Measurements from ENCODE around the gene DNM3. TPM values are rescaled to one million over a fixed set of nuclear protein-coding genes. Genes with fewer than 3 reads are reported as not detected.

Gene DNM3
- total RNA-seq, 2 experiments from 2014 or later: 1.6 to 1.8 TPM

DNA sequence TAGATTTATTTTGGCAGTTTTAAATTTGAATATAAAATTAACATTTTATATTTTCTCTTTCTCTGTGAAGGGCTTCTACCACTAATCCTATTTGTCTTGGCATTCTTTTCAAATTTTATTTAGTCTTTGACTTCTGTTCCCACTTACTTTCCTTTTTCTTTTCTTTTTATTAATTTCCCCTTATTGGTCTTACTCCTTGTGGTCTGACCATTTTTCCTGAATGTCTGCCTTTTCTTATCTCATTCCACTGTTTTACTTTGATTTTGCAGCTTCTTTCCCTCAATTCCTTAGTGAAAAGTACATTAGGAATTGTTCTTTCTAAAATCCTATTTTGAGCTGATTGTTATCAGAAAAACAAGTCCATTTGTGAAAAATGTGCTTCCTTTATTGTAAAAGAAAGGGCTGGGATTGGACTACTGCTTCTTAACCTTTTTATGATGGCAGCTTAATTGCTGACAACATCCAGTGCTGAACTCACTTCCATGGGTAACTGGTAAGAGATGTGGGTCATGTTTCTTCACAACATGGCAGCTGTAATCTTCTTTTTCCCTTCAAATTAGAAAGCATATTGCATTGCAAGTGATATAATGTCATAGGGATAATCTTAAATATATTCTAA is 284.6 kb downstream of the DNM3 start:
- Mint-ChIP-seq H3K27ac (no peak overlapping the region), H3K27me3 (no peaks in the 10 kb centered on the region), H3K36me3 (ENCODE audit: low read depth) (no peaks in the 10 kb centered on the region), H3K9me3 (no peaks in the 10 kb centered on the region), H3K4me1 (ENCODE audit: low read depth) (no peaks in the 10 kb centered on the region), H3K4me3 (no peak overlapping the region)
- TF ChIP-seq, protein P1, sequence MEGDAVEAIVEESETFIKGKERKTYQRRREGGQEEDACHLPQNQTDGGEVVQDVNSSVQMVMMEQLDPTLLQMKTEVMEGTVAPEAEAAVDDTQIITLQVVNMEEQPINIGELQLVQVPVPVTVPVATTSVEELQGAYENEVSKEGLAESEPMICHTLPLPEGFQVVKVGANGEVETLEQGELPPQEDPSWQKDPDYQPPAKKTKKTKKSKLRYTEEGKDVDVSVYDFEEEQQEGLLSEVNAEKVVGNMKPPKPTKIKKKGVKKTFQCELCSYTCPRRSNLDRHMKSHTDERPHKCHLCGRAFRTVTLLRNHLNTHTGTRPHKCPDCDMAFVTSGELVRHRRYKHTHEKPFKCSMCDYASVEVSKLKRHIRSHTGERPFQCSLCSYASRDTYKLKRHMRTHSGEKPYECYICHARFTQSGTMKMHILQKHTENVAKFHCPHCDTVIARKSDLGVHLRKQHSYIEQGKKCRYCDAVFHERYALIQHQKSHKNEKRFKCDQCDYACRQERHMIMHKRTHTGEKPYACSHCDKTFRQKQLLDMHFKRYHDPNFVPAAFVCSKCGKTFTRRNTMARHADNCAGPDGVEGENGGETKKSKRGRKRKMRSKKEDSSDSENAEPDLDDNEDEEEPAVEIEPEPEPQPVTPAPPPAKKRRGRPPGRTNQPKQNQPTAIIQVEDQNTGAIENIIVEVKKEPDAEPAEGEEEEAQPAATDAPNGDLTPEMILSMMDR (IDR thresholded peaks at IDR 0.05): no peak
- ChIA-PET CTCF (interaction anchor here (0.6 kb wide), 1 partner anchor 274 kb away, joined by 3 read pairs; no protein-coding TSS in a partner anchor), POLR2A (no interaction called here)
- Histone ChIP-seq H3K4me3 (ENCODE audit: low read length) (no peak overlapping the region), H3K27me3 (ENCODE audit: control insufficient read depth in 1 of 2, insufficient read depth in 2 of 2, low read length in 2 of 2) (no peaks in the 10 kb centered on the region), H3K9me3 (ENCODE audit: control insufficient read depth in 1 of 2, insufficient read depth in 1 of 2, low read length in 2 of 2) (no peaks in the 10 kb centered on the region), H3K4me1 (ENCODE audit: insufficient read depth, low read length) (no peaks in the 10 kb centered on the region), H3K27ac (ENCODE audit: low read depth in 1 of 2, low read length in 2 of 2) (no peak overlapping the region), H3K36me3 (ENCODE audit: insufficient read depth, low read length) (no peaks in the 10 kb centered on the region)
- DNase-seq (no peak), ATAC-seq (ENCODE audit: poor library complexity) (no peak)
- intact Hi-C loops (cut with DNase I, micrococcal nuclease): no loop called here

DNA sequence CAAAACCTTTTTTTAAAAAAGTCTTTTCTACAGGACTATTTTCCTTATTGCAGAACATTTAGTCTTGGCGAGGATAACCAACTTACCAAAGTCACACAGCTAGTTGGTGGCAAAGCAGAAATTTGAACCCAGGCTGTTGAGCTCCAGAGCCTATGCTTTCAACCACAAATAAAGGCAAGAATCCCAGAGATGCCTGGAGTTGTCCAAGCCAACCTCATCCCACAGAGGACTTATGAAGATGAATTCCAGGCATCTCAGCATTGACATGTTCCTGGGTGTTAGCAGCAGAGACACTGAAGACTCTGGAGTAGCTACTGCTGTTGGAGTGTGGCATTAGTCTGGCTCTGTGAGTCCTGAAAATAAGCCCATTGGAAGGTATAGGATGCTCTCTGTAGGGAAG is 291.5 kb downstream of the DNM3 start:
- intact Hi-C loops (cut with DNase I, micrococcal nuclease): no loop called here
- no peaks in the 10 kb centered on the region for H3K27me3 Mint-ChIP-seq

GRCh38 chr1:172134087-172134731 is 292.9 kb downstream of the DNM3 start:
- Histone ChIP-seq H3K4me1 (ENCODE audit: insufficient read depth, low read length) (no peaks in the 10 kb centered on the region), H3K9me3 (ENCODE audit: control insufficient read depth in 1 of 2, insufficient read depth in 1 of 2, low read length in 2 of 2) (no peaks in the 10 kb centered on the region), H3K27me3 (ENCODE audit: control insufficient read depth in 1 of 2, insufficient read depth in 2 of 2, low read length in 2 of 2) (no peaks in the 10 kb centered on the region), H3K27ac (ENCODE audit: low read depth in 1 of 2, low read length in 2 of 2) (no peak overlapping the region), H3K4me3 (ENCODE audit: low read length) (no peak overlapping the region), H3K36me3 (ENCODE audit: insufficient read depth, low read length) (no peaks in the 10 kb centered on the region)
- H3K9me3 Mint-ChIP-seq: no peaks in the 10 kb centered on the region
- no peaks in the 10 kb centered on the region for H3K27me3 Mint-ChIP-seq
- POLR2A ChIA-PET: interaction anchor here (0.6 kb wide), 1 partner anchor 399 kb away, joined by 3 read pairs; the partner anchor contains the start of gene SUCO
- no peaks in the 10 kb centered on the region for H3K4me1 Mint-ChIP-seq (ENCODE audit: low read depth)
- H3K4me3 Mint-ChIP-seq: no peak overlapping the region
- TF ChIP-seq, protein P1 (IDR thresholded peaks at IDR 0.05): no peak
- no peak for DNase-seq
- CTCF ChIA-PET: no interaction called here
- H3K36me3 Mint-ChIP-seq (ENCODE audit: low read depth): no peaks in the 10 kb centered on the region
- intact Hi-C loops (cut with DNase I, micrococcal nuclease): no loop called here
- H3K27ac Mint-ChIP-seq: no peak overlapping the region
- ATAC-seq (ENCODE audit: poor library complexity): no peak

More for the DNA sequence above, 291.5 kb downstream of the DNM3 start:
- Histone ChIP-seq H3K4me1 (ENCODE audit: insufficient read depth, low read length) (no peaks in the 10 kb centered on the region), H3K9me3 (ENCODE audit: control insufficient read depth in 1 of 2, insufficient read depth in 1 of 2, low read length in 2 of 2) (no peaks in the 10 kb centered on the region), H3K4me3 (ENCODE audit: low read length) (no peak overlapping the region), H3K27me3 (ENCODE audit: control insufficient read depth in 1 of 2, insufficient read depth in 2 of 2, low read length in 2 of 2) (no peaks in the 10 kb centered on the region), H3K27ac (ENCODE audit: low read depth in 1 of 2, low read length in 2 of 2) (no peak overlapping the region), H3K36me3 (ENCODE audit: insufficient read depth, low read length) (no peaks in the 10 kb centered on the region)
- H3K4me3 Mint-ChIP-seq: no peak overlapping the region
- ChIA-PET CTCF (no interaction called here), POLR2A (no interaction called here)
- DNase-seq (no peak), ATAC-seq (ENCODE audit: poor library complexity) (no peak)
- H3K27ac Mint-ChIP-seq: no peak overlapping the region
- H3K9me3 Mint-ChIP-seq: no peaks in the 10 kb centered on the region
- H3K36me3 Mint-ChIP-seq (ENCODE audit: low read depth): no peaks in the 10 kb centered on the region
- no peaks in the 10 kb centered on the region for H3K4me1 Mint-ChIP-seq (ENCODE audit: low read depth)
- TF ChIP-seq, protein P1 (IDR thresholded peaks at IDR 0.05): no peak

All from CD4-positive, alpha-beta T cell (primary cell).